Adrenal gland (tissue), 5 donors: ENCODE measurements around the gene PKIB.

Experiments used
- CTCF ChIP-seq, 6 experiments: fragments of 450-650 bp in 4 of 6; fragments of 200-600 bp in 2 of 6; sonication (generic) in 1 of 6; IDR thresholded peaks; 1 replicate in 5 of 6; 2 replicates in 1 of 6; pipeline versions ENCODE4 v1.5.1 to v1.8.0; 2016 to 2021; ENCODE audit warnings: antibody characterized with exemption in 6 of 6, mild to moderate bottlenecking in 2 of 6, moderate library complexity in 1 of 6
- POLR2A ChIP-seq, 2 donors: fragments of 450-650 bp; IDR thresholded peaks; one replicate each; pipeline ENCODE4 v1.6.1; 2017; ENCODE audit warnings: antibody characterized with exemption in 2 of 2, mild to moderate bottlenecking in 2 of 2, moderate library complexity in 1 of 2
- donor health status: DM: no; HTN: no; CAD: no.

GRCh38 chr6:122704066-122704465, 93.9 kb downstream of the PKIB start:
- TF ChIP-seq POLR2A (IDR thresholded peaks at IDR 0.05) (no peak), CTCF (IDR thresholded peaks at IDR 0.05) (no peak)
